K562 (cell line): ENCODE measurements around the gene PHF21A. TPM values are rescaled to one million over a fixed set of nuclear protein-coding genes. Genes with fewer than 3 reads are reported as not detected.

Experiments used
- BMI1 ChIP-seq: fragments of 150-350 bp; IDR thresholded peaks from 2 replicates; pipeline ENCODE4 v1.6.1; 2014; ENCODE audit warnings: low read length
- CEBPG ChIP-seq, 3 experiments: fragments of 200-800 bp in 1 of 3; sonication (Bioruptor generic) in 1 of 3; sonication (generic) in 1 of 3; formaldehyde crosslinking in 1 of 3; IDR thresholded peaks in 2 of 3; conservative IDR thresholded peaks in 1 of 3; 2 replicates each; pipeline versions ENCODE4 v1.6.1 to v1.8.0; 2016 to 2022; ENCODE audit warnings: missing compliant biosample characterization in 2 of 3, missing genetic modification characterization in 2 of 3, mild to moderate bottlenecking in 1 of 3, missing genetic modification reagents in 1 of 3
- DIDO1 ChIP-seq: fragments of 450-650 bp; IDR thresholded peaks from 2 replicates; pipeline ENCODE4 v1.6.1; 2016; ENCODE audit warnings: low read depth, missing biosample characterization, missing genetic modification characterization
- EP400 ChIP-seq: fragments of 450-650 bp; IDR thresholded peaks from 2 replicates; pipeline ENCODE4 v1.6.1; 2017; ENCODE audit warnings: antibody characterized with exemption, mild to moderate bottlenecking, moderate library complexity
- MAFF ChIP-seq: IDR thresholded peaks from 2 replicates; pipeline ENCODE4 v1.6.1; 2012; ENCODE audit warnings: low read length, improper control_type of control experiment
- MBD2 ChIP-seq: sonication (generic); IDR thresholded peaks from 2 replicates; pipeline ENCODE4 v1.6.1; 2016; ENCODE audit warnings: low read depth, borderline replicate concordance
- PHF20 ChIP-seq: fragments of 450-650 bp; IDR thresholded peaks from 2 replicates; pipeline ENCODE4 v1.6.1; 2018; ENCODE audit not compliant: partially characterized antibody
- SAP30 ChIP-seq: fragments of 200-600 bp; sonication (generic); IDR thresholded peaks from 2 replicates; pipeline ENCODE4 v1.6.1; 2012; ENCODE audit warnings: borderline replicate concordance, low read depth, mild to moderate bottlenecking, moderate library complexity, low read length, control low read depth, inconsistent platforms; ENCODE audit not compliant: insufficient read depth, poor library complexity, severe bottlenecking
- SP2 ChIP-seq: IDR thresholded peaks from 2 replicates; pipeline ENCODE4 v1.6.1; 2011; ENCODE audit warnings: mild to moderate bottlenecking, low read depth, low read length, moderate library complexity; ENCODE audit not compliant: poor library complexity, severe bottlenecking; ENCODE audit errors: extremely low read depth
- TBP ChIP-seq: optimal IDR thresholded peaks from 2 replicates; pipeline ENCODE3; 2011; ENCODE audit warnings: low read depth, low read length, improper control_type of control experiment
- ZNF695 ChIP-seq: fragments of 450-650 bp; formaldehyde crosslinking; IDR thresholded peaks from 2 replicates; pipeline ENCODE4 v1.4.0; 2020; ENCODE audit warnings: mild to moderate bottlenecking, moderate library complexity
- polyA plus RNA-seq, 8 experiments: library from polyadenylated mRNA; depleted of rRNA in 4 of 8; stranded (reverse) in 5 of 8; unstranded in 3 of 8; fragments of >200 nt; fragmentation: Nextera tagmentation in 2 of 8; fragmentation: Illumina TruSeq in 1 of 8; extraction: Ambion mirVana in 2 of 8; extraction: Trizol in 1 of 8; gene quantifications; 2 replicates each; pipeline versions ENCODE4 v1.2.1 to v1.2.3, GENCODE V29; 2011 to 2014; ENCODE audit warnings: inconsistent platforms in 1 of 8, missing spikeins in 1 of 8
- total RNA-seq, 7 experiments: library from RNA; depleted of rRNA in 6 of 7; stranded (reverse); fragments of >200 nt in 6 of 7; fragmentation: Illumina TruSeq in 2 of 7; extraction: Trizol in 2 of 7; gene quantifications; 2 replicates each; pipeline versions ENCODE4 v1.2.1 to v1.2.3, GENCODE V29; 2011 to 2021; ENCODE audit warnings: low replicate concordance in 1 of 7
- TF ChIP-seq, protein P1 (sequence below): fragments of 450-650 bp; IDR thresholded peaks from 2 replicates; pipeline ENCODE4 v1.6.1; 2016; ENCODE audit warnings: borderline replicate concordance
- TF ChIP-seq, protein P2 (sequence below): fragments of 250-450 bp; sonication (Bioruptor Pico); IDR thresholded peaks from 2 replicates; pipeline ENCODE4 v1.4.0; 2020; ENCODE audit warnings: mild to moderate bottlenecking

The PHF21A gene
- total and polyA plus RNA-seq, 9 of the 15 experiments (the other 6 are each of a cell fraction or from before 2014, with no cell fraction given) = 1.5 to 32.4 (median 10.7) TPM

DNA sequence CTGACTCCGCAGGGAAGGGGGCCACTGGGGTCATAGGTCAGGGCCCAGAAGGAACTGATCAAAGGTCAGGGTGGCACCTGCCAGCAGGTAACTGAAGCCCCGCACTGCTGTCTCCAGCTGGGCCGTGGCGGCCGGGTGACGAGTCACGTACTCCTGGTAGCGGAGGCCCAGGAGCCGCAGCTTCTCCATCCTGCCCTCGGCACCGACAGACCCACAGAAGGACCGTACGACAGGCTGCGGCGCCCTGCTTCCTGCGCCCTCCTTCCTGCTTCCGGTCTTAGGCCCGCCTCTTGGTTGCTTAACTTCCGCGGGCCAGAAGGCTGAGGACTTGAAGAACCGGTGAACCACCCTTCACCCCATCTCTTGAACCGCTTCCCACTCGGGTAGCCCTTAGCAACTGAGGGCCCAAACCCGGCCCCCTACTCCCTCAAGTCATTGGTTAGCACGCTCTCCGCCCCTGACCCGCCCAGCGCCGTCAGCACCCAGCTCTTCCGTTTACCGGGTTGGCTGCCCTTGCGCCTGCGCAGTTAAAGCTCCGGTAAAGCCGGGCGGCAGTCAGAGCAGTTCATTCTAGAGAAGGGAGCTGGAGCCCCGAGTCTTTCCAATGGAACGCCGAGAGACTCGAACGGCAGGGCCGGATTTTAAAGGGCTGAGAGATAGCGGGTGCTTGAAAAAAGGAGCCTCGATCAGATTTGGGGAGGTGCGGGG, 203.5 kb downstream of the PHF21A start, which contains the start of gene PEX16 (continued):
- peak; percentile 41; the same call in 1 of the 2 replicates for TF ChIP-seq BMI1
- TF ChIP-seq EP400 = peak; percentile 70
- TF ChIP-seq SP2 = peak; percentile 44
- TF ChIP-seq DIDO1 (tag) = peak; percentile 72
- peak; percentile 94 for TF ChIP-seq PHF20
- TF ChIP-seq, protein P1, sequence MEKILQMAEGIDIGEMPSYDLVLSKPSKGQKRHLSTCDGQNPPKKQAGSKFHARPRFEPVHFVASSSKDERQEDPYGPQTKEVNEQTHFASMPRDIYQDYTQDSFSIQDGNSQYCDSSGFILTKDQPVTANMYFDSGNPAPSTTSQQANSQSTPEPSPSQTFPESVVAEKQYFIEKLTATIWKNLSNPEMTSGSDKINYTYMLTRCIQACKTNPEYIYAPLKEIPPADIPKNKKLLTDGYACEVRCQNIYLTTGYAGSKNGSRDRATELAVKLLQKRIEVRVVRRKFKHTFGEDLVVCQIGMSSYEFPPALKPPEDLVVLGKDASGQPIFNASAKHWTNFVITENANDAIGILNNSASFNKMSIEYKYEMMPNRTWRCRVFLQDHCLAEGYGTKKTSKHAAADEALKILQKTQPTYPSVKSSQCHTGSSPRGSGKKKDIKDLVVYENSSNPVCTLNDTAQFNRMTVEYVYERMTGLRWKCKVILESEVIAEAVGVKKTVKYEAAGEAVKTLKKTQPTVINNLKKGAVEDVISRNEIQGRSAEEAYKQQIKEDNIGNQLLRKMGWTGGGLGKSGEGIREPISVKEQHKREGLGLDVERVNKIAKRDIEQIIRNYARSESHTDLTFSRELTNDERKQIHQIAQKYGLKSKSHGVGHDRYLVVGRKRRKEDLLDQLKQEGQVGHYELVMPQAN = peak; percentile 88; the same call in 1 of the 2 replicates
- TF ChIP-seq CEBPG (CRISPR knock-in tag; IDR thresholded peaks at IDR 0.05) = peak; percentile 98
- peak; percentile 94 to 98 for TF ChIP-seq CEBPG (tag; conservative IDR thresholded peaks at IDR 0.05 in 1 of 2, IDR thresholded peaks at IDR 0.05 in 1 of 2)
- no peak for TF ChIP-seq MAFF
- TF ChIP-seq ZNF695 (CRISPR knock-in tag) = no peak
- peak; percentile 68; the same call in 1 of the 2 replicates for TF ChIP-seq MBD2
- TF ChIP-seq, protein P2, sequence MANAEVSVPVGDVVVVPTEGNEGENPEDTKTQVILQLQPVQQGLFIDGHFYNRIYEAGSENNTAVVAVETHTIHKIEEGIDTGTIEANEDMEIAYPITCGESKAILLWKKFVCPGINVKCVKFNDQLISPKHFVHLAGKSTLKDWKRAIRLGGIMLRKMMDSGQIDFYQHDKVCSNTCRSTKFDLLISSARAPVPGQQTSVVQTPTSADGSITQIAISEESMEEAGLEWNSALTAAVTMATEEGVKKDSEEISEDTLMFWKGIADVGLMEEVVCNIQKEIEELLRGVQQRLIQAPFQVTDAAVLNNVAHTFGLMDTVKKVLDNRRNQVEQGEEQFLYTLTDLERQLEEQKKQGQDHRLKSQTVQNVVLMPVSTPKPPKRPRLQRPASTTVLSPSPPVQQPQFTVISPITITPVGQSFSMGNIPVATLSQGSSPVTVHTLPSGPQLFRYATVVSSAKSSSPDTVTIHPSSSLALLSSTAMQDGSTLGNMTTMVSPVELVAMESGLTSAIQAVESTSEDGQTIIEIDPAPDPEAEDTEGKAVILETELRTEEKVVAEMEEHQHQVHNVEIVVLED (CRISPR knock-in tag) = 0 out of 2 replicates have a peak, but pooled peaks have one; percentile 23
- TF ChIP-seq SAP30 = peak; percentile 91
- TF ChIP-seq TBP = peak; percentile 77
